ELF-1 (cell line): Measurements from ENCODE around the gene RET.
A peak's percentile ranks its signal among the peaks of the same experiment; 100 is the strongest.
"Not testable (repeated sequence)": the region's sequence is repeated elsewhere in the genome, so short reads cannot be mapped to it uniquely, and the experiment has no call there.

Experiments used
- DNase-seq: peaks from one replicate; pipeline ENCODE4 v3.0.0-alpha.2; 2016; ENCODE audit warnings: low read depth, low spot score

RET gene

GRCh38 chr10:43134126-43134905 is 57.4 kb downstream of the RET start:
- no peak for DNase-seq

GRCh38 chr10:43135064-43135463 is 58.2 kb downstream of the RET start:
- DNase-seq, result no peak

GRCh38 chr10:43135656-43136055 is 58.8 kb downstream of the RET start:
- DNase-seq, result no peak

- no peak for DNase-seq
Observed at GRCh38 chr10:43136432-43136831, 59.6 kb downstream of the RET start.

- DNase-seq, result no peak
Observed at GRCh38 chr10:43136995-43137716, 60.3 kb downstream of the RET start.

- DNase-seq, result peak; percentile 67
Observed at GRCh38 chr10:43137717-43138020, 60.8 kb downstream of the RET start.

GRCh38 chr10:43138021-43138756 is 61.3 kb downstream of the RET start, which contains the start of gene CSGALNACT2:
Gene CSGALNACT2, plus strand, starts transcription at chr10:43138445. Its CDS starts 16,705 bp downstream, at chr10:43155150.
- DNase-seq, result peak; percentile 74

- no peak for DNase-seq
Observed at GRCh38 chr10:43138757-43139241, 61.9 kb downstream of the RET start.

- no peak for DNase-seq
Observed at GRCh38 chr10:43141421-43141820, 64.6 kb downstream of the RET start.

GRCh38 chr10:43145311-43145710 is 68.4 kb downstream of the RET start:
- no peak for DNase-seq

GRCh38 chr10:43145936-43146335 is 69.1 kb downstream of the RET start:
- DNase-seq, result not testable (repeated sequence)

- DNase-seq, result no peak
Observed at GRCh38 chr10:43151371-43151770, 74.5 kb downstream of the RET start.

- no peak for DNase-seq
Observed at GRCh38 chr10:43153901-43154300, 77.0 kb downstream of the RET start.

GRCh38 chr10:43155221-43155620 is 78.4 kb downstream of the RET start:
- no peak for DNase-seq

- DNase-seq, result no peak
Observed at GRCh38 chr10:43155741-43156140, 78.9 kb downstream of the RET start.

- no peak for DNase-seq
Observed at GRCh38 chr10:43156590-43157341, 79.9 kb downstream of the RET start.

GRCh38 chr10:43158636-43159035 is 81.8 kb downstream of the RET start:
- no peak for DNase-seq

GRCh38 chr10:43160046-43160920 is 83.4 kb downstream of the RET start:
- DNase-seq, result no peak

- DNase-seq, result no peak
Observed at GRCh38 chr10:43160921-43161255, 84.0 kb downstream of the RET start.

- no peak for DNase-seq
Observed at GRCh38 chr10:43162604-43163003, 85.7 kb downstream of the RET start.
